ENCODE data around the gene INSC. TPM values are rescaled to one million over a fixed set of nuclear protein-coding genes. Genes with fewer than 3 reads are reported as not detected.

Gene INSC
- total RNA-seq, 1 donor from 2014 or later: 4.2 TPM

DNA sequence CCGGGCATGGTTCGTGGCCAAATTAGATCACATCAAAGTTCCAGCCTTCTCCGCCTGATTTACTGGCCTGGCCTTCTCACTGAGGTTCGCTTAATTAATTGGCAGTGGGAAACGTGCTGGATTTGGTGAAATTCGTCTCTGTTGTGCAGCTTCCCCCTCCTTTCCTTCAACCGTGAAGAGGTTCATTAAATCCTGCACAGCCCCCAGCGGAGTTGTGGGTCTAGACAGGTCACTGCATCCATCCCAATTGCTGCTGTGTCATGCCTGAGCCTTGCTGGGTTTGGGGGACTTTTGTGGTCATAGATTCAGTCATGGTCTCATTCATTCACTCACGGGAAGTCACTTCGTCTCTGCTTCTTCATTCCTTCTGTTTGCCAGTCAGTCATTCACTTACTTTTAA is 90.0 kb downstream of the INSC start:
- Histone ChIP-seq H3K9ac (ENCODE audit: low read depth in 1 of 3, low read length in 3 of 3) (no peak overlapping the region), H3K27ac (ENCODE audit: low read depth, low read length) (no peak overlapping the region)

DNA sequence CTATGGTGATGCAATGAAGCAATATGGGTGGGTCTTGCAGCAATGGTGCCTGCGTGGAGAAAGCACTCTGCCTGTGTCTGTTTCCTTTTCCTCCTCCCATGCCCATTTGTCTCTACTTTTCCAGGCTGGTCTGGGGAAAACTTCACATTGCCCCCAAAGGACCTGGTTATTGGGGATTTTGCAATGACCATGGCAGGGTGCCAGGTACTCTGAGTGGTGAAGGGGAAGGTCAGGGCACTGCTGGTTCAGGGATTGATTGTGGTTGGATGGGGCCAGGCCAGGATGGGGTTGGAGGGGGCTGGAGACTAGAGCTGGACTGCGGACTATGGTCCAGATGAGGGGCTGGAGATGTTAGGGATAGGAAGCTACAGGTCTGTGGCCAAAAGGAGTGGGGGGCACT is 92.1 kb downstream of the INSC start:
- Histone ChIP-seq H3K4me1 (ENCODE audit: control insufficient read depth in 3 of 3, insufficient read depth in 3 of 3, low read length in 3 of 3) (no peaks in the 10 kb centered on the region), H3K36me3 (ENCODE audit: control insufficient read depth in 3 of 3, insufficient read depth in 3 of 3, low read length in 3 of 3) (no peaks in the 10 kb centered on the region), H3K9ac (ENCODE audit: low read depth in 1 of 3, low read length in 3 of 3) (no peak overlapping the region)

More for the DNA sequence above, 90.0 kb downstream of the INSC start:
- no peaks in the 10 kb centered on the region for H3K9me3 ChIP-seq (ENCODE audit: control insufficient read depth in 3 of 3, low read length in 3 of 3)
- H3K27me3 ChIP-seq (ENCODE audit: control insufficient read depth in 3 of 3, insufficient read depth in 3 of 3, low read length in 3 of 3): peaks cover 0 to 11% (median 2%) of the 10 kb centered on the region in 3 donors
- H3K36me3 ChIP-seq (ENCODE audit: control insufficient read depth in 3 of 3, insufficient read depth in 3 of 3, low read length in 3 of 3): no peaks in the 10 kb centered on the region
- H3K4me1 ChIP-seq (ENCODE audit: control insufficient read depth in 3 of 3, insufficient read depth in 3 of 3, low read length in 3 of 3): peaks cover 10 to 18% (median 17%) of the 10 kb centered on the region in 3 donors
- no peak overlapping the region for H3K4me3 ChIP-seq (ENCODE audit: low read length in 3 of 3)

DNA sequence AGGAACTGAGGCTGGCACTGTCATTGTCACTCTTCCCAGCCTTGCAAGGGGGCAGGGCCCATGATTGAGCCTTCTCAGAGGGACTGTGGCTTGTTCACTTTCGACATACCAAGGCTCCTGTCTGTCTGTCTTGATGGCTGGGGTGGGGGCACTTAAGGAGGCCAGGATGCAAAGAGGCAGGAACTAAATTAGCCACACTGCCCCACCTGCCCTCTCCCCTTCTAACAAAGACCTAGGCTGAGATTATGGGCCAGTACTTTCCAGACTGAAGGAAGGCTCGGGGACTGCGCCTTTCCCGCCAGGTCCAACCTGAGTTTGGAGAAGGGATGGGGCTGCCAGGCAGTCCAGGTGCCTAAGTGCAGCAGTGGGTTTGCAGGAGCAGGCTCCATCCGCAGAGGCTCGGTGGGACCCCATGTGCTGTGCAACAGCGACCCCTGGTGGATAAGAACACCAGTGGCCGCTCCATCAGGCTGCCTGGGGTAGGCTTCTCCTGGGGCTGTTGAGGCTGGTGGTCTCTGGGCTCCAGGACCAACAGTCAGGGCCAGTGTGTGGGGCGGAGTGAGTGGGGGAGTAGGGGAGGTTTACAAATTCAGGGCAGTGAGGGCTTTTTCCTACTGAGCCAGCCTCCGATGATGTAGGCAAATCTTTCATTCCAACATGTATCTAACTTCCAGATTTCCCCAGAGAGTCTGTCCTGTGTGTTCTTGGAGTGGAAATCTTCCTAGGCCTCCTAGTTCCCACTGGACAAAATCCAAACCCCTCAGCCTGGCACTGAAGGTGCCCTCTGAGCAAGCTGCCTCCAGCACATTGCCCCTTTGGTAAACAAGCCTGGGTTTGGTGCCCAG is 93.9 kb downstream of the INSC start:
- H3K4me3 ChIP-seq (ENCODE audit: low read length in 3 of 3): no peak overlapping the region
- H3K4me1 ChIP-seq (ENCODE audit: control insufficient read depth in 3 of 3, insufficient read depth in 3 of 3, low read length in 3 of 3): no peaks in the 10 kb centered on the region
- no peak overlapping the region for H3K27ac ChIP-seq (ENCODE audit: low read depth, low read length)
- H3K9me3 ChIP-seq (ENCODE audit: control insufficient read depth in 3 of 3, low read length in 3 of 3): no peaks in the 10 kb centered on the region
- peaks cover 0 to 11% (median 2%) of the 10 kb centered on the region in 3 donors for H3K27me3 ChIP-seq (ENCODE audit: control insufficient read depth in 3 of 3, insufficient read depth in 3 of 3, low read length in 3 of 3)
- H3K9ac ChIP-seq (ENCODE audit: low read depth in 1 of 3, low read length in 3 of 3): no peak overlapping the region
- H3K36me3 ChIP-seq (ENCODE audit: control insufficient read depth in 3 of 3, insufficient read depth in 3 of 3, low read length in 3 of 3): no peaks in the 10 kb centered on the region

More for the DNA sequence above, 92.1 kb downstream of the INSC start:
- no peak overlapping the region for H3K4me3 ChIP-seq (ENCODE audit: low read length in 3 of 3)
- H3K9me3 ChIP-seq (ENCODE audit: control insufficient read depth in 3 of 3, low read length in 3 of 3): no peaks in the 10 kb centered on the region
- no peak overlapping the region for H3K27ac ChIP-seq (ENCODE audit: low read depth, low read length)
- H3K27me3 ChIP-seq (ENCODE audit: control insufficient read depth in 3 of 3, insufficient read depth in 3 of 3, low read length in 3 of 3): peaks cover 0 to 11% (median 2%) of the 10 kb centered on the region in 3 donors

DNA sequence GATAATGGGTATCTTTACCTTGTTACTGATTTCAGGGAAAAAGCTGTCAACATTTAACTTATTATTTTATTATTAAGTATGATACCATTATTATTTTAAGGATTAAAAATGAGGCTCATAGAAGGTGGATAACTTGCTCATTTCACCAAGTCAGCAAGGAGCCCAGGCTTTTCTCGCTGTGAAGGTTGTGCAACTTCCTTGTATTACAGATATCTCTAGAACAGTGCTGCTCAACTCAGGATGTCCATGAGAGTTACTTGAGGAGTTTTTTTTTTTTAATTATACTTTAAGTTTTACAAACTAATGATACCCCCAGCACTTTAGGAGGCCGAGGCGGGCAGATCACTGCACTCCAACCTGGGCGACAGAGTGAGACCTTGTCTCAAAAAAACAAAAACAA is 98.2 kb downstream of the INSC start:
- Histone ChIP-seq H3K9me3 (ENCODE audit: control insufficient read depth in 3 of 3, low read length in 3 of 3) (peaks cover 0 to 2% (median 0%) of the 10 kb centered on the region in 3 donors), H3K36me3 (ENCODE audit: control insufficient read depth in 3 of 3, insufficient read depth in 3 of 3, low read length in 3 of 3) (no peaks in the 10 kb centered on the region), H3K9ac (ENCODE audit: low read depth in 1 of 3, low read length in 3 of 3) (no peak overlapping the region), H3K4me1 (ENCODE audit: control insufficient read depth in 3 of 3, insufficient read depth in 3 of 3, low read length in 3 of 3) (no peaks in the 10 kb centered on the region), H3K4me3 (ENCODE audit: low read length in 3 of 3) (no peak overlapping the region), H3K27me3 (ENCODE audit: control insufficient read depth in 3 of 3, insufficient read depth in 3 of 3, low read length in 3 of 3) (peaks cover 0 to 3% (median 0%) of the 10 kb centered on the region in 3 donors), H3K27ac (ENCODE audit: low read depth, low read length) (no peak overlapping the region)

DNA sequence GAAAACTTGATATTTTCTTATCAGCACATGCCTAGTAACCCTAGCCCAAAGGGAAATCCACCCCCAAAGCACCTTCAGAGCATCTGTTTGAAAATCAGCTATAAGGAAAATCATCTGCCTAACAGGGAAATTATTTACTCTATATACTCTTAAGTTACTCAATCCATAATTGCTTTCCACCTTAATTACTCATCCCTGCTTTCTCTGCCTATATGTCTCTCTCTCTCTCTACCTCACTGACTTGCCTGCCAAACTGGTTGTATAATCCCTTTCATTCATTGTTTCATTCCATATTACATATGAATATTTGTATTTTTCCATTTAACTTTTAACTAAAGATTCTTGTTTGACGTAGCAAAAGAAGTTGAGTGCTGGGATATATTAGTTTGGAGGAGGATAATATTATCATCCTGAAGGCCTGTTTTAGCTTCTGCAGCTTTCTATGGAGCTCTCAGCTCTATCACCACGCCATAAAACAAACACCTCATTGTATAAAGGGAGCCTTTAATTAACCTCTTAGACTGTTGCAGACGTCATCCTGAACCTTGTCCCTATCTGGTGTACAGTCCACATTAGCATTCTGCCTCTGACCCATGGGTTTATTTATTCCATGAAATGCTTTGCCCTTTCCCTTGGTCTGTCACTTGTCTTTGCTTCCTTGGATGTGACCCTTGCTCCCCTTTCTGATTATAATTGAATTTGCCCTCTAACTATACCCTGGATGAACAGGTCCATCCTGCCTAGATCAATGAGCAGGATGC is 98.9 kb downstream of the INSC start:
- H3K4me1 ChIP-seq (ENCODE audit: control insufficient read depth in 3 of 3, insufficient read depth in 3 of 3, low read length in 3 of 3): no peaks in the 10 kb centered on the region
- no peak overlapping the region for H3K4me3 ChIP-seq (ENCODE audit: low read length in 3 of 3)
- H3K27ac ChIP-seq (ENCODE audit: low read depth, low read length): no peak overlapping the region
- H3K9me3 ChIP-seq (ENCODE audit: control insufficient read depth in 3 of 3, low read length in 3 of 3): peaks cover 0 to 2% (median 0%) of the 10 kb centered on the region in 3 donors
- H3K36me3 ChIP-seq (ENCODE audit: control insufficient read depth in 3 of 3, insufficient read depth in 3 of 3, low read length in 3 of 3): no peaks in the 10 kb centered on the region
- no peaks in the 10 kb centered on the region for H3K27me3 ChIP-seq (ENCODE audit: control insufficient read depth in 3 of 3, insufficient read depth in 3 of 3, low read length in 3 of 3)
- no peak overlapping the region for H3K9ac ChIP-seq (ENCODE audit: low read depth in 1 of 3, low read length in 3 of 3)

DNA sequence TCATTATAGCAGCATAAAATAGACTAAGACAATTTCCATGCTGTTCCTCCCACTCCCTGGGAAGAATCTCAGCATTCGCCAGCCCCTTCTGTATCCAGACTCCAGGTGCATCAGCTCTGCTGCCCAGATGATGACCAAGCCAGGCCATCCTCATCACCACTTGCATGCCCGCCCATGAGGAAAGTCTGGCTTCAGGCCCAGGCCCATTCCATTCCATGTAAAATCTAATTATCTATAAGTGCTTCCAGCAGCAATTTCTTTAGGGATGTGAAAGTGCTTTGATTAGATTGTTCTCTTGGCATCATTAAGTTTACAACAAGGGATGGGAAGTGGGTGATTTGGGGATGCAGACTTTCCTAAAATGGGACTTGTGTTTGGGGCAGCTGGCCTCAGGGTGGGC is 100.3 kb downstream of the INSC start:
- Histone ChIP-seq H3K27ac (ENCODE audit: low read depth, low read length) (no peak overlapping the region), H3K4me1 (ENCODE audit: control insufficient read depth in 3 of 3, insufficient read depth in 3 of 3, low read length in 3 of 3) (no peaks in the 10 kb centered on the region), H3K27me3 (ENCODE audit: control insufficient read depth in 3 of 3, insufficient read depth in 3 of 3, low read length in 3 of 3) (no peaks in the 10 kb centered on the region), H3K9me3 (ENCODE audit: control insufficient read depth in 3 of 3, low read length in 3 of 3) (peaks cover 0 to 2% (median 0%) of the 10 kb centered on the region in 3 donors), H3K36me3 (ENCODE audit: control insufficient read depth in 3 of 3, insufficient read depth in 3 of 3, low read length in 3 of 3) (no peaks in the 10 kb centered on the region), H3K4me3 (ENCODE audit: low read length in 3 of 3) (no peak overlapping the region), H3K9ac (ENCODE audit: low read depth in 1 of 3, low read length in 3 of 3) (no peak overlapping the region)

DNA sequence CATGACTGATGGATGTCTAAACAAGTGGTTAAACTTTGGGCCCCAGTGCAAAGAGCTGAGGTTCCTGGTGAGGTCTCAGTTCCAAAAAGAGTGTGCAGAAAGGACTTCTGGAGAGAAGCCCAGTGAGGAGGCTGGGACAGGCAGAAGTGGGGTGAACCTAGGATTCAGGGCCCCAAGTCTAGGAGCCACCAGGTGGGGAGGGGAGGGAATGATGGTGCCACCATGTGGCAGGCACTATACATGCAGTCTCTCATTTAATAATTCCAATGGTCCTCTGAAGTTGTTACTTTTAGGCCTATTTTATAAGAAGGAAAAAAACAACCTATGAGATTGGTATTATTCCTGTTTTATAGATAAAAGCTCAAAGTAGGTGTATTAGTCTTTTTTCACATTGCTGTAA is 102.0 kb downstream of the INSC start:
- no peak overlapping the region for H3K27ac ChIP-seq (ENCODE audit: low read depth, low read length)
- H3K27me3 ChIP-seq (ENCODE audit: control insufficient read depth in 3 of 3, insufficient read depth in 3 of 3, low read length in 3 of 3): no peaks in the 10 kb centered on the region

DNA sequence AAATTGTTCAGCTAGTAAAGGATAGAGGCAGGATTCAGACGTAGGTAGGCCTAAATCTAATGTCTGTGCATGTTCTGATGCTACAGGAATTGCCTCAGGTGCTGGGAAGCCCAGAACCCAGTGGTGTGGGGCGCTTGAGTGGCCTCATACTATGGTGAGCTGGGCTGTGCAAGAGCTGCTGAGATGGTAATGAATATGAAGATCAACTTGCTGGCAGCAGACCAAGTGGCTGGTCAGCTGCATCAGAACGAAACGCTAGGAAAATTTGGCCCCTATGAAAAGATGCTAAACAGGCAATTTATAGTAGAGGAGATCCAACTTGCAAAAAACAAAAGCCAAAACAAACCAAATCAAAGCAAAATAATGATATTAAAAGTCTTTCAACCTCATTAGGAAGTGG is 102.7 kb downstream of the INSC start:
- H3K9me3 ChIP-seq (ENCODE audit: control insufficient read depth in 3 of 3, low read length in 3 of 3): peaks cover 0 to 2% (median 0%) of the 10 kb centered on the region in 3 donors
- H3K4me3 ChIP-seq (ENCODE audit: low read length in 3 of 3): no peak overlapping the region
- no peak overlapping the region for H3K9ac ChIP-seq (ENCODE audit: low read depth in 1 of 3, low read length in 3 of 3)
- H3K4me1 ChIP-seq (ENCODE audit: control insufficient read depth in 3 of 3, insufficient read depth in 3 of 3, low read length in 3 of 3): no peaks in the 10 kb centered on the region
- H3K36me3 ChIP-seq (ENCODE audit: control insufficient read depth in 3 of 3, insufficient read depth in 3 of 3, low read length in 3 of 3): no peaks in the 10 kb centered on the region
- H3K27me3 ChIP-seq (ENCODE audit: control insufficient read depth in 3 of 3, insufficient read depth in 3 of 3, low read length in 3 of 3): no peaks in the 10 kb centered on the region
- H3K27ac ChIP-seq (ENCODE audit: low read depth, low read length): no peak overlapping the region

More for the DNA sequence above, 102.0 kb downstream of the INSC start:
- no peak overlapping the region for H3K4me3 ChIP-seq (ENCODE audit: low read length in 3 of 3)
- H3K9ac ChIP-seq (ENCODE audit: low read depth in 1 of 3, low read length in 3 of 3): no peak overlapping the region
- H3K36me3 ChIP-seq (ENCODE audit: control insufficient read depth in 3 of 3, insufficient read depth in 3 of 3, low read length in 3 of 3): no peaks in the 10 kb centered on the region
- H3K9me3 ChIP-seq (ENCODE audit: control insufficient read depth in 3 of 3, low read length in 3 of 3): peaks cover 0 to 2% (median 0%) of the 10 kb centered on the region in 3 donors
- H3K4me1 ChIP-seq (ENCODE audit: control insufficient read depth in 3 of 3, insufficient read depth in 3 of 3, low read length in 3 of 3): no peaks in the 10 kb centered on the region

DNA sequence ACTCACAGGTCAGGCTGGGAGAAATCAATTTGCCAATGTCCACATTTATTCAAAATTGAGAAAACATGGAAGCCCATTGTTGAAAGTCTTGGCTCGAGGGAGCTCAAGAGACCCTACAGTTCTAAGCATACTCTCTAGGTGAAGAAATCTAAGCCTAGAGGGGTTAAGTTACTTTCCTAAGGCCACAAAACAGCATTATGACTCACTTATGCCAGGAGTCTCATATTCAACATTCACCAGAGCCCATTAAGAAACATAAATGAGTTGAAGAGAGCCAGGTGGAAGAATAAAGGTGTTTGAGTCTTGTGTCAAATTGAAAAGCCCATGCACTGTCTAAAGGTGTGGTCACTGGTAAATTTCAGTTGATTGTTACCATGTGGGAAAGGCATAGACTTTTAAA is 108.1 kb downstream of the INSC start:
- Histone ChIP-seq H3K36me3 (ENCODE audit: control insufficient read depth in 3 of 3, insufficient read depth in 3 of 3, low read length in 3 of 3) (no peaks in the 10 kb centered on the region), H3K4me1 (ENCODE audit: control insufficient read depth in 3 of 3, insufficient read depth in 3 of 3, low read length in 3 of 3) (no peaks in the 10 kb centered on the region), H3K9ac (ENCODE audit: low read depth in 1 of 3, low read length in 3 of 3) (no peak overlapping the region), H3K27me3 (ENCODE audit: control insufficient read depth in 3 of 3, insufficient read depth in 3 of 3, low read length in 3 of 3) (no peaks in the 10 kb centered on the region), H3K9me3 (ENCODE audit: control insufficient read depth in 3 of 3, low read length in 3 of 3) (no peaks in the 10 kb centered on the region), H3K27ac (ENCODE audit: low read depth, low read length) (no peak overlapping the region), H3K4me3 (ENCODE audit: low read length in 3 of 3) (no peak overlapping the region)

DNA sequence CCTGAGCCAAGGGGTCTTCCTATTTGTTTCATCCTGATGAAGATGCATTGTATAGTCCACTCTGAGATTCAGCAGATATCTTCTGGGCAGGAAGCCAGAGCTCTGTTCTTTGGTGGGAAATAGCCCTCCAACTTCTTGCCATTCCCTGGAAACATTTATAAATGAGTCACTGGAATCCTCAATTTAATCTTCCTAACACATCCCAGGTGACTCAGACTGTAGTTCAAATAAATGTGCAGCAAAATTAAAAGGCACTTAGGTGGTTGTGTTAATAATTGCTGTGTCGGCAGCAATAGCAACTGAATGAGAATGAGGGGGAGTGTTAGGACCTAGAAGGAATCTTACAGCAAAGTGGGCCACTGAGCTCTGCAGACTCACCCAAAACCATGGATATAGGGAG is 108.6 kb downstream of the INSC start:
- no peak overlapping the region for H3K27ac ChIP-seq (ENCODE audit: low read depth, low read length)
- no peaks in the 10 kb centered on the region for H3K36me3 ChIP-seq (ENCODE audit: control insufficient read depth in 3 of 3, insufficient read depth in 3 of 3, low read length in 3 of 3)
- H3K9ac ChIP-seq (ENCODE audit: low read depth in 1 of 3, low read length in 3 of 3): no peak overlapping the region
- no peaks in the 10 kb centered on the region for H3K27me3 ChIP-seq (ENCODE audit: control insufficient read depth in 3 of 3, insufficient read depth in 3 of 3, low read length in 3 of 3)
- no peaks in the 10 kb centered on the region for H3K9me3 ChIP-seq (ENCODE audit: control insufficient read depth in 3 of 3, low read length in 3 of 3)
- H3K4me1 ChIP-seq (ENCODE audit: control insufficient read depth in 3 of 3, insufficient read depth in 3 of 3, low read length in 3 of 3): no peaks in the 10 kb centered on the region
- H3K4me3 ChIP-seq (ENCODE audit: low read length in 3 of 3): no peak overlapping the region

All from skeletal muscle tissue (tissue), 4 donors.